Measurements from ENCODE around the gene ICA1.

DNA sequence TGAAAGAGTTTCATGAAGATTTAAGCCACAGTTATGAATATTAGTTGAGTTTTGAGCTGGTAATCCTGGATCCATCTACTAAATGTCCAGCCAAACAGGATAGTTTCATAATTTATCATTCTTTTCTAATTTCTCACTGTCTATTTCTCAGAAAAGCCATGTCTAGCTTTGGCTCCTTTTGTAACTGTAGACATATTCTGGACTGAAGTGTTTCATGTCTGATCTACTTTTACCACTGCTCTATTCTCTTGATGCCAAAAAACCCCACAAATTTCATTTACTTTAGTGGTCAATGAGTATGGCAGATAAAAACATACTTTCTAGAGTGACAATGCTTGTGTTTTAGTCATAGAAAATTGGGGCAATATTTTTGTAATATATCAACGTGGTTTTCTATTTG lies 61.2 kb downstream of the ICA1 start:
- TF ChIP-seq, protein P1, sequence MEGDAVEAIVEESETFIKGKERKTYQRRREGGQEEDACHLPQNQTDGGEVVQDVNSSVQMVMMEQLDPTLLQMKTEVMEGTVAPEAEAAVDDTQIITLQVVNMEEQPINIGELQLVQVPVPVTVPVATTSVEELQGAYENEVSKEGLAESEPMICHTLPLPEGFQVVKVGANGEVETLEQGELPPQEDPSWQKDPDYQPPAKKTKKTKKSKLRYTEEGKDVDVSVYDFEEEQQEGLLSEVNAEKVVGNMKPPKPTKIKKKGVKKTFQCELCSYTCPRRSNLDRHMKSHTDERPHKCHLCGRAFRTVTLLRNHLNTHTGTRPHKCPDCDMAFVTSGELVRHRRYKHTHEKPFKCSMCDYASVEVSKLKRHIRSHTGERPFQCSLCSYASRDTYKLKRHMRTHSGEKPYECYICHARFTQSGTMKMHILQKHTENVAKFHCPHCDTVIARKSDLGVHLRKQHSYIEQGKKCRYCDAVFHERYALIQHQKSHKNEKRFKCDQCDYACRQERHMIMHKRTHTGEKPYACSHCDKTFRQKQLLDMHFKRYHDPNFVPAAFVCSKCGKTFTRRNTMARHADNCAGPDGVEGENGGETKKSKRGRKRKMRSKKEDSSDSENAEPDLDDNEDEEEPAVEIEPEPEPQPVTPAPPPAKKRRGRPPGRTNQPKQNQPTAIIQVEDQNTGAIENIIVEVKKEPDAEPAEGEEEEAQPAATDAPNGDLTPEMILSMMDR (IDR thresholded peaks at IDR 0.05; ENCODE audit: low read length) = no peak
- TF ChIP-seq EZH2 (optimal IDR thresholded peaks at IDR 0.05; ENCODE audit: low read depth, low read length) = no peak
